ENCODE data around the gene OSBPL10.

The OSBPL10 gene

GRCh38 chr3:31671451-31671850 is 309.6 kb downstream of the OSBPL10 start:
- Histone ChIP-seq H3K27me3 (ENCODE audit: insufficient read depth, low read length, poor library complexity, severe bottlenecking) (no peaks in the 10 kb centered on the region), H3K4me3 (ENCODE audit: low read length, poor library complexity, severe bottlenecking) (no peak overlapping the region), H3K9ac (ENCODE audit: low read depth, low read length, poor library complexity, severe bottlenecking) (no peak overlapping the region), H4K20me1 (ENCODE audit: insufficient read depth, low read length, poor library complexity, severe bottlenecking) (no peaks in the 10 kb centered on the region), H3F3A (ENCODE audit: low read depth) (no peaks in the 10 kb centered on the region), H3K36me3 (ENCODE audit: insufficient read depth, low read length) (no peaks in the 10 kb centered on the region), H3K4me2 (ENCODE audit: low read depth, low read length, poor library complexity, severe bottlenecking) (no peak overlapping the region), H3K9me3 (ENCODE audit: insufficient read depth, low read depth, low read length) (no peaks in the 10 kb centered on the region), H3K9me2 (replicated peaks; ENCODE audit: low read depth, low read length) (no peaks in the 10 kb centered on the region), H2AFZ (ENCODE audit: low read length) (no peak overlapping the region), H3K79me2 (ENCODE audit: insufficient read depth, low read length) (no peaks in the 10 kb centered on the region), H3K4me1 (ENCODE audit: insufficient read depth, low read length, poor library complexity, severe bottlenecking) (no peaks in the 10 kb centered on the region)
- TF ChIP-seq, protein P1, sequence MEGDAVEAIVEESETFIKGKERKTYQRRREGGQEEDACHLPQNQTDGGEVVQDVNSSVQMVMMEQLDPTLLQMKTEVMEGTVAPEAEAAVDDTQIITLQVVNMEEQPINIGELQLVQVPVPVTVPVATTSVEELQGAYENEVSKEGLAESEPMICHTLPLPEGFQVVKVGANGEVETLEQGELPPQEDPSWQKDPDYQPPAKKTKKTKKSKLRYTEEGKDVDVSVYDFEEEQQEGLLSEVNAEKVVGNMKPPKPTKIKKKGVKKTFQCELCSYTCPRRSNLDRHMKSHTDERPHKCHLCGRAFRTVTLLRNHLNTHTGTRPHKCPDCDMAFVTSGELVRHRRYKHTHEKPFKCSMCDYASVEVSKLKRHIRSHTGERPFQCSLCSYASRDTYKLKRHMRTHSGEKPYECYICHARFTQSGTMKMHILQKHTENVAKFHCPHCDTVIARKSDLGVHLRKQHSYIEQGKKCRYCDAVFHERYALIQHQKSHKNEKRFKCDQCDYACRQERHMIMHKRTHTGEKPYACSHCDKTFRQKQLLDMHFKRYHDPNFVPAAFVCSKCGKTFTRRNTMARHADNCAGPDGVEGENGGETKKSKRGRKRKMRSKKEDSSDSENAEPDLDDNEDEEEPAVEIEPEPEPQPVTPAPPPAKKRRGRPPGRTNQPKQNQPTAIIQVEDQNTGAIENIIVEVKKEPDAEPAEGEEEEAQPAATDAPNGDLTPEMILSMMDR (conservative IDR thresholded peaks at IDR 0.05; ENCODE audit: low read length): no peak
- no peak for TF ChIP-seq EZH2phosphoT487 (IDR thresholded peaks at IDR 0.05; ENCODE audit: borderline replicate concordance)

- H3K36me3 ChIP-seq (ENCODE audit: insufficient read depth, low read length): no peaks in the 10 kb centered on the region
- H3K4me1 ChIP-seq (ENCODE audit: insufficient read depth, low read length, poor library complexity, severe bottlenecking): no peaks in the 10 kb centered on the region
- H3K9me3 ChIP-seq (ENCODE audit: insufficient read depth, low read depth, low read length): no peaks in the 10 kb centered on the region
Measured at GRCh38 chr3:31670722-31671121, 310.3 kb downstream of the OSBPL10 start.

DNA sequence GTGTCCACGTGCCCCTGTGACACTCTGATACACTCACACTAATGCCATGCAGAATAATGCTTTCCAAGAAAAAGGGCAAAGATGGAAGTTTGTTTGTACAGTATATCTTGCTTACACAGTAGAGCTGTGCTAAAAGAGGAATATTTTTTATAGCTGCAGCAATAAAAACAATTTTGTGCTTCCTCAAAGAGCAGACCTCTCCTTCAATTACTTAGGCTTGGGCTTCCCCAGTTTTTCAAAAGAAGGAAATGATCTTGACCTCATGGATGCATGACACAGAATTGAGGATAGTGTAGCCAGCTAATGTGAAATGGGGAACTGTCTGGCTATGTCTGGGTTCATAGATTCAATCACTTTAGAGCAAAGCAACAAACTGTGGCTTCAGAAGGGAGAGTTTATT is 310.9 kb downstream of the OSBPL10 start:
- Histone ChIP-seq H3K79me2 (ENCODE audit: insufficient read depth, low read length) (no peaks in the 10 kb centered on the region), H3K4me2 (ENCODE audit: low read depth, low read length, poor library complexity, severe bottlenecking) (no peak overlapping the region), H3K4me1 (ENCODE audit: insufficient read depth, low read length, poor library complexity, severe bottlenecking) (no peaks in the 10 kb centered on the region), H3K9me3 (ENCODE audit: insufficient read depth, low read depth, low read length) (no peaks in the 10 kb centered on the region), H2AFZ (ENCODE audit: low read length) (no peak overlapping the region), H4K20me1 (ENCODE audit: insufficient read depth, low read length, poor library complexity, severe bottlenecking) (no peaks in the 10 kb centered on the region), H3F3A (ENCODE audit: low read depth) (no peaks in the 10 kb centered on the region), H3K27me3 (ENCODE audit: insufficient read depth, low read length, poor library complexity, severe bottlenecking) (no peaks in the 10 kb centered on the region), H3K9me2 (replicated peaks; ENCODE audit: low read depth, low read length) (no peaks in the 10 kb centered on the region), H3K9ac (ENCODE audit: low read depth, low read length, poor library complexity, severe bottlenecking) (no peak overlapping the region), H3K36me3 (ENCODE audit: insufficient read depth, low read length) (no peaks in the 10 kb centered on the region), H3K4me3 (ENCODE audit: low read length, poor library complexity, severe bottlenecking) (no peak overlapping the region)
- TF ChIP-seq, protein P1 (conservative IDR thresholded peaks at IDR 0.05; ENCODE audit: low read length): no peak
- no peak for TF ChIP-seq EZH2phosphoT487 (IDR thresholded peaks at IDR 0.05; ENCODE audit: borderline replicate concordance)

More at GRCh38 chr3:31670722-31671121, 310.3 kb downstream of the OSBPL10 start:
- H4K20me1 ChIP-seq (ENCODE audit: insufficient read depth, low read length, poor library complexity, severe bottlenecking): no peaks in the 10 kb centered on the region
- H3K9ac ChIP-seq (ENCODE audit: low read depth, low read length, poor library complexity, severe bottlenecking): no peak overlapping the region
- H3F3A ChIP-seq (ENCODE audit: low read depth): no peaks in the 10 kb centered on the region
- H3K9me2 ChIP-seq (replicated peaks; ENCODE audit: low read depth, low read length): no peaks in the 10 kb centered on the region
- H3K4me3 ChIP-seq (ENCODE audit: low read length, poor library complexity, severe bottlenecking): no peak overlapping the region
- no peaks in the 10 kb centered on the region for H3K79me2 ChIP-seq (ENCODE audit: insufficient read depth, low read length)
- H3K27me3 ChIP-seq (ENCODE audit: insufficient read depth, low read length, poor library complexity, severe bottlenecking): no peaks in the 10 kb centered on the region
- TF ChIP-seq EZH2phosphoT487 (IDR thresholded peaks at IDR 0.05; ENCODE audit: borderline replicate concordance): no peak
- TF ChIP-seq, protein P1 (conservative IDR thresholded peaks at IDR 0.05; ENCODE audit: low read length): no peak
- no peak overlapping the region for H3K4me2 ChIP-seq (ENCODE audit: low read depth, low read length, poor library complexity, severe bottlenecking)
- H2AFZ ChIP-seq (ENCODE audit: low read length): no peak overlapping the region

Data from Loucy (cell line).